SH-SY5Y (cell line): ENCODE data around the gene ZYX.

ENCODE experiments used
- GATA2 ChIP-seq: IDR thresholded peaks from 2 replicates; pipeline ENCODE4 v1.6.1; 2011; ENCODE audit warnings: mild to moderate bottlenecking, low read depth, low read length
- GATA3 ChIP-seq: IDR thresholded peaks from 2 replicates; pipeline ENCODE4 v1.6.1; 2011; ENCODE audit warnings: low read depth, mild to moderate bottlenecking, low read length, moderate library complexity

DNA sequence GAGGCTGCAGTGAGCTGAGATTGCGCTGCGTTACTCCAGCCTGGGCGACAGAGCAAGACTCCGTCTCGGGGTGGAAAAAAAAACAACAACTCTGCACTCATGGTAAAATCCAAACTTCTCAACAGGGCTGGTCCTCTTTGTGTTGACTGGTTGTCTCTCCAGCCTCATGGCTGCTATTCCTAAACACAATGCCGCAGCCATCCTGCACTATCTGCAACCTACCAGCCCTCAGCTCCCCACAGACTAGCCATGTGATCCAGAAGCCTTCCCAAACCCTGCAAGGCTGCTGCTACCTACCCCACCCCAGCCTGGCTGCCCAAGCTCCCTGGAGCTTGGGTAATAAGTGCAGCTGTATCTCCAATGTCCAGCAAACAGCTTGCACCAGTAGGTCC, 11.7 kb downstream of the ZYX start:
- TF ChIP-seq GATA2 (no peak), GATA3 (no peak)
